Endothelial cell of hepatic sinusoid (primary cell): ENCODE data around the gene BEND7.

Experiments used
- in situ Hi-C: cut with HindIII; loops from 2 replicates; pipeline ENCODE4 v1.10.0; 2017; ENCODE audit warnings: low sequenced_read_pairs

The BEND7 gene

GRCh38 chr10:13525663-13526062 lies 3.2 kb downstream of the BEND7 start:
- in situ Hi-C loops: no loop called here

DNA sequence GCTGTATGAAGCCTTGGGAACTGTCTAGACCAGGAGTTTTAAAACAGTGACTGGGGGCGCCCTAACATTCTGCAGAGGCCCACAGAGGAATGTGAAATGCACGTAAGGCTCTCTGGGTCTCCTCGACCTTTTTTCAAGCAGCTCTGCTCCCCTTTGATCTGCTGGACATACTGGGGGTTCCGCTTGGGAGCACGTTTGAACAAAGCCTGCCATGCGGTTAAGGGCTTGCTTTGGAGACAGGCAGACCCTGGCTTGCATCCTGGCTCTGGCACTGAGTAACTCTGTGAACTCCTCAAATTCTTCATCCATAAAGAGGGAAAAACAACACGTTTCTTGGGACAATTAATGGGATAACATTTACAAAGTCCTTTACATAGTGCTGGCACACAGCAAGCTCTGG lies 7.8 kb downstream of the BEND7 start:
- in situ Hi-C loops: no loop called here

GRCh38 chr10:13520194-13520593 lies 8.6 kb downstream of the BEND7 start:
- in situ Hi-C loops: no loop called here

DNA sequence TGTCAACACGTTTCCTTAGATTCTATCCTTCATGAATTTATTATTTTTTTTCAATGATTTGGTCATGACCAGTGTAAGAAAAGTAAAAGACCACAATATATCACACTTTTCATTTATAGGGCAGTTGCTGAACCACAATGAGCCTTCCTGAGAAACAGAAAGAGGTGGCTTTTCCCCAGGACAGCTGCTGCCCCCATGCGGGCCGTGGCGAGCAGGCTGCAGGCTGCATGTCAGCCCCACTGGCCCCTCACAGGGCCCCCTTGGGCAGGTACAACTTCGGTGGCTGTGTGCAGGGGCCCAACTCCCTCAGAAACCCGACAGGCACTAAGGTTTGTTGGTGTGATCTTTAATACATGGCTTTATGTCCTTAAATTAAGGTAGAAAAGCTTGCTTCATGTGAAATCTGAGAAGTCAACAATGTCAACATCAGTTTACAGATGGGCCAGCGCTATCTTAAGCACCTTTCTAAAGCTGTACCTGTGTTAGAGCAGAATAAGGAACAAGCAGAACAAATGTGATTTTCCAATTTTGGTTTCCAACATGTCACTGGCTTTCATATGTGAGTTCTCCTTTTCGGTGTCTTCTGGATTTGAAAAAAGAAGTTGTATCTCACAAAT lies 10.6 kb downstream of the BEND7 start:
- in situ Hi-C loops: no loop called here

DNA sequence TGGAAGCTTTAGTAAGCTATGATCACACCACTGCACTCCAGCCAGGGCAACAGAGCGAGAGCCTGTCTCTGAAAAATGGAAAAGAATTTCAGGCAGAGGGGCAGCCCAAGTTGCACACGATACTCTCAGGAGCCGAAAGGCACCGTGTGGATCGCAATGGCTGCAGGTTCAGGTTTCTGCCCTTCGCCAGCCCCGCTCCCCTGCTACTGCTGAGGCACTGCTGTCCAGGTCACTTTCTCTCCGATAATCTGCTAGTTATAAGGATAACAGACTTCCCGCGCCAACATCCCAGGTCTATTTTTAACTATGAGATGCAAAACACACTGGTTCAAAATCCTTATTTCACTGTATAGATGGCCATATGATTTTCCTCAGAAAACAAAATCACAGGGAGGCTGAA lies 11.1 kb downstream of the BEND7 start:
- in situ Hi-C loops: no loop called here

DNA sequence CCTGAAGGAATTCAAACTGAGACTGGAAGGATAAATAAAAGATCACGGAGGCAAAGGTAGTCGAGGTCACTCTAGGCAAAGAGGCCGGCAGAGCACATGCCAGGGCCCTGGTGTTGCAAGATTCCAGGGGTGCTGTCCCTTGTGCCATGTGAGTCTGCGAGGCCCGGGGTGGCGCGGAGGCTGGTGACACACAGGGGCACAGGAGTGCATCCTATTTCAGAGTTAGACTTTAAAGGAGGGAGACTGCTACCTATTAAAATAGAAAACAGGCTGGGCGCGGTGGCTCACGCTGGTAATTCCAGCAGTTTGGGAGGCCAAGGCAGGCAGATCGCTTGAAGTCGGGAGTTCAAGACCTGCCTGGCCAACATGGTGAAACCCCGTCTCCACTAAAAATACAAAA lies 12.6 kb downstream of the BEND7 start:
- in situ Hi-C loops: no loop called here

DNA sequence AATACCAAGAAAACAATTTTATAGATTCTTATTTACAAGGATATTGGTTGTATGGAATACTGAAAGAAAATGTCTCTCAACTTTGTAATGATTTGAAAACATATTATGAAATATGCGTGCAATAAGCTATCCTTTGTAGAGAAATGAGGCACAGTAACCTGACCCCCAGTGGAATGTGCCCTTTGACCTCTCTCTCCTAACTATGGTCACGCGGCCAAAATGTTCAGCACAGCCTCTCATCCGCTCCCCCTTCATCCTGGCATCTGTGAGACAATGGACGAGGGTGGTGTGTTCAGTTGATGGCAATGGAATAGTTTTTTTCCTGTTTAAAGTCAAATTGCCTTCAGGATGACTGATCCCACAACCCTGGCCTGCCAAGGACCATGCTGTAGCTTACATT lies 13.3 kb downstream of the BEND7 start:
- in situ Hi-C loops: no loop called here

DNA sequence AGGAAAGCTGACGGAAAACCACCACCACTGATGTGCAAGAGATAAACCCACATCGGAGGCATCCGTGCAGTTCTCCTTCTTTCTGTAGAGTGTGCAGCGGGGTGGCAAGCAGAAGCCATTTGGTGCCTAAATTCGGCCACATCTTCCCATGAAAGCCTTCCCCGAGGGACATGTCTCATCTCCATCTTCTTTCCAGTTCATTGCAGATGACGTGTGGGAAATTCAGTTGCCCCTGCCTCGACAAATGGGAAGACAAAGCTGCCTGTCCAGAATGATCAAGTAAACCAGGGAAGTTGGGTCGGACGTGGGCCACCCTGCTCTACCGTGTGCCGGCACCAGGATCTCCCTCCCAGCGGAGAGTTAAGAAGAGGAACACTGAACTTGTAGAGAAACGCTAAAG lies 14.5 kb downstream of the BEND7 start:
- in situ Hi-C loops: no loop called here

DNA sequence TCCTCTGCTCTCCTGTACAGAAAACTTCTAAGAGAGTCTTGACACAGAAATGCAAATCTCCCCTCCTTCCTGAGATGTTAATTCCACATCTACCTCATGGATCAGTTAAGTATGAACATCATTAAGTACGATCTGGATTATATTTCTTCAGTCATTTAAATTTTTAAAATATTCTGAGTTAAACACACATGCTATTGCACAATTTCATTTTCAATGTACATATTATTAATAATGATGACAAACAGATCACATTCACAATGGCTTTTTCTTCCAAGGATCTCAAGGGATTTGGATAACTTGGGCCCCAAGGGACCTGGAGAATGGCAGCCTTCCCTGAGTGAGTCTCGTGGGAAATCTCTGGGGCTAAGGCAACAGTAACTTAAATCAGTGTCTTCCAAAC lies 16.2 kb downstream of the BEND7 start:
- in situ Hi-C loops: no loop called here

DNA sequence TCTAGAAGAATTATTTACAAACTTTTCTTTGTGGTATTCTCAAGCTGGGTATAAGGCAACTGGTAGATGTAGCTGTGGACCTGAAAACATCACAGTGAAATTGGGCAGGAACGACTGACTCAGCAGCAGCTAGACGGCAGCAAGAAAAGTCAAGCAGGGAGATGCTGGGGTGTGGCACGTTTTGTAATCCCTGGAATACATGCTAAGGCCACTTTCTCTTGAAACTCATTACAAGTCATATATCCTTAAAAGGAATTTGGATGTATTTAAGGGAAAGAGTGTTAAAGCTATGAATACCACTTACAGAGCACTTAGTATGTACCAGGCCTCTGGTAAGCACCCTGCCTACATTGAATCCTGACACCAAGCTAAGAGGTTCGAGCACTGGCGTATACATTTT lies 17.4 kb downstream of the BEND7 start:
- in situ Hi-C loops: no loop called here

GRCh38 chr10:13505052-13505680 lies 23.6 kb downstream of the BEND7 start:
- in situ Hi-C loops: no loop called here

DNA sequence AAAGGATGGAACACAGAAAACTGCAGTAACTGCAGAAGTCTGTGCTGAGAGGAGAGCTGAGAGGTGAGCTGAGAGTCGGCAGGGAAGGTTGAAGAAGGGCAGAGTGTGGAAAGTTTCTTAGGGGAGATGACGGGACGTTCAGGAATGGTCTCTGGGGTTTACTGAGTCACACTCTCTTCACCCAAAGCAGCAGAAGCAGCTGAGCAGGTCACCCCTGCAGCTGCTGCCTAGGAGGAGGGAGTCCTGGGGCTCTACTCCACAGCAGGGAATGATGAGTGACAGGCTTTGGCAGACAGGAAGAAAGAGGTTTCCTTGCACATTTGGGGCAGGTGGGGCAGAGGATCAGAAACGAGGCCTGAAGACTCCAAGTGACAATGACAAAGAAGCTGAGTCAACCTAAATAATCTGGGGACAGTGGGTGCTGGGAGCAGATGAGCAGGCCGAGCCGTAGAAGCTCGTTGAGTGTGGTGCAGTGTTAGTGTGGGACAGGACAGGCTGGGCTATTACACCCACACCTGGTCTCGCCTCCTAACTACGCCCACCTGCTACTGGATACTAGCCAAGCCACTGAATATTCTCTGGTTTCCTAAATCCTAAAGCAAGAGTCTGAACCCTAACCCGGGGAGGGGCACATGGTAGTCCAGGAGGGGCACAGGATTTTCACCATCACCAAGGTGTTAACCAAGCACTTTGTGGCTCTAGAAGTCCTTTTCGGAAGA lies 24.9 kb downstream of the BEND7 start:
- in situ Hi-C loops: no loop called here

DNA sequence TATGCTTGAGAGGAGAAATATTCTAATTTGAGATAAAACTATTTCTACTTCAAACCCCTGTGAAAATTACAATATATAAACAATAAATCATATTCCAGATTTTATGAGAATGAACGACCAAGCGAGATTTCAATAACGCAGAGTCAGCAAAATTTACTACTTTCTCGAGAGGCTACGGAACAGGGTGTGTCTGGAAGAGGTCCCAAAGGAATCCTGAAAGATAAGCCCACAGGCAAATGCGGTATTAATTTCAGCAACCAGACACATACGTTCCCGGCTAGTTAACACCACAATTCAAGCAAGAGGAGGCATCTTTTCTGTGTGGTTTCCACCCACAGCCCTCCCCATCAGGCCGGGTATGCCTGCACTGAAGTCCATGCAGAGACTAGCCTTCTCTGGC lies 26.4 kb downstream of the BEND7 start:
- in situ Hi-C loops: no loop called here

- in situ Hi-C loops: no loop called here
Observed at GRCh38 chr10:13500201-13500600, 28.6 kb downstream of the BEND7 start.

GRCh38 chr10:13499150-13499549 lies 29.7 kb downstream of the BEND7 start:
- in situ Hi-C loops: loop anchor here (5.0 kb wide), 1 partner anchor 57 kb away; no protein-coding TSS in a partner anchor

- in situ Hi-C loops: loop anchor here (5.0 kb wide), 1 partner anchor 55 kb away; no protein-coding TSS in a partner anchor
Observed at GRCh38 chr10:13496931-13497330, 31.9 kb downstream of the BEND7 start.

GRCh38 chr10:13496164-13496563 lies 32.6 kb downstream of the BEND7 start:
- in situ Hi-C loops: loop anchor here (5.0 kb wide), 1 partner anchor 54 kb away; no protein-coding TSS in a partner anchor

- in situ Hi-C loops: no loop called here
Observed at GRCh38 chr10:13492493-13493180, 36.2 kb downstream of the BEND7 start.

GRCh38 chr10:13491747-13492360 lies 37.0 kb downstream of the BEND7 start:
- in situ Hi-C loops: no loop called here

GRCh38 chr10:13490503-13490902 lies 38.3 kb downstream of the BEND7 start:
- in situ Hi-C loops: no loop called here

GRCh38 chr10:13489035-13489599 lies 39.7 kb downstream of the BEND7 start:
- in situ Hi-C loops: no loop called here
